ENCODE results near the gene CACNA1D. TPM values are rescaled to one million over a fixed set of nuclear protein-coding genes. Genes with fewer than 3 reads are reported as not detected.
"Not testable (repeated sequence)": the region's sequence is repeated elsewhere in the genome, so short reads cannot be mapped to it uniquely, and the experiment has no call there.

Gene CACNA1D
- total RNA-seq: 10 to 100 TPM in 3 of 8 experiments, 1 to 10 TPM in 5; 1.2 to 15.3 (median 5.9) TPM

GRCh38 chr3:53493963-53494791, at the start of gene CACNA1D:
CACNA1D (plus strand) TSS chr3:53494611; CDS start chr3:53495167, 556 bp downstream.
- 0% methylated on average over 1 of the region's 122 CpGs; no CpG with 5 or more reads in 9 of the 10 experiments for WGBS, 10 experiments
- Histone ChIP-seq H3K4me1 (replicated peaks in 1 of 2) (peaks cover 24 to 31% of the 10 kb centered on the region in 2 donors), H3K27ac (no peak within 1 kb of the TSS), H3K4me3 (peak within 1 kb of the TSS; percentile 59 to 92 (median 64))
- in situ Hi-C loops (cut with MboI; ENCODE audit: low pct_unique_long_range_greater_than_20kb in 2 of 9, low sequenced_read_pairs in 9 of 9, unreplicated experiment in 9 of 9): no loop called here
- peak; percentile 41 to 82 (median 52) for ATAC-seq (replicated peaks in 6 of 8)

- in situ Hi-C loops (cut with MboI; ENCODE audit: low pct_unique_long_range_greater_than_20kb in 2 of 9, low sequenced_read_pairs in 9 of 9, unreplicated experiment in 9 of 9): no loop called here
- H3K4me3 ChIP-seq: no peak overlapping the region
- H3K27ac ChIP-seq: no peak overlapping the region
- no peak for ATAC-seq (replicated peaks in 6 of 8)
- H3K4me1 ChIP-seq (replicated peaks in 1 of 2): no peaks in the 10 kb centered on the region
Measured at GRCh38 chr3:53457068-53457467, 37.3 kb upstream of the CACNA1D start.

GRCh38 chr3:53460326-53460725, 34.1 kb upstream of the CACNA1D start:
- WGBS, 10 experiments: 44 to 100% (median 83%) methylated on average over 1 of the region's 1 CpG; no CpG with 5 or more reads in 2 of the 10 experiments
- no peak for ATAC-seq (replicated peaks in 6 of 8)
- Histone ChIP-seq H3K27ac (no peak overlapping the region), H3K4me1 (replicated peaks in 1 of 2) (no peaks in the 10 kb centered on the region), H3K4me3 (no peak overlapping the region)
- in situ Hi-C loops (cut with MboI; ENCODE audit: low pct_unique_long_range_greater_than_20kb in 2 of 9, low sequenced_read_pairs in 9 of 9, unreplicated experiment in 9 of 9): no loop called here

GRCh38 chr3:53464424-53464823, 30.0 kb upstream of the CACNA1D start:
- Histone ChIP-seq H3K27ac (no peak overlapping the region), H3K4me1 (replicated peaks in 1 of 2) (no peaks in the 10 kb centered on the region), H3K4me3 (no peak overlapping the region)
- in situ Hi-C loops (cut with MboI; ENCODE audit: low pct_unique_long_range_greater_than_20kb in 2 of 9, low sequenced_read_pairs in 9 of 9, unreplicated experiment in 9 of 9): no loop called here
- ATAC-seq (replicated peaks in 6 of 8): no peak
- WGBS, 10 experiments: 61 to 100% (median 97%) methylated on average over 1 to 3 of the region's 3 CpGs; no CpG with 5 or more reads in 3 of the 10 experiments

GRCh38 chr3:53469758-53470157, 24.7 kb upstream of the CACNA1D start:
- in situ Hi-C loops (cut with MboI; ENCODE audit: low pct_unique_long_range_greater_than_20kb in 2 of 9, low sequenced_read_pairs in 9 of 9, unreplicated experiment in 9 of 9); H3K4me3 ChIP-seq; H3K27ac ChIP-seq; H3K4me1 ChIP-seq (replicated peaks in 1 of 2); ATAC-seq (replicated peaks in 6 of 8): not testable (repeated sequence)
- WGBS, 10 experiments: 0 to 93% (median 67%) methylated on average over 1 to 3 of the region's 7 CpGs; no CpG with 5 or more reads in 5 of the 10 experiments

GRCh38 chr3:53473422-53473821, 21.0 kb upstream of the CACNA1D start:
- WGBS, 10 experiments: 0 to 100% methylated on average over 1 to 2 of the region's 2 CpGs; no CpG with 5 or more reads in 8 of the 10 experiments
- Histone ChIP-seq H3K4me1 (replicated peaks in 1 of 2) (peaks cover 5% of the 10 kb centered on the region in 2 donors), H3K4me3 (no peak overlapping the region), H3K27ac (no peak overlapping the region)
- in situ Hi-C loops (cut with MboI; ENCODE audit: low pct_unique_long_range_greater_than_20kb in 2 of 9, low sequenced_read_pairs in 9 of 9, unreplicated experiment in 9 of 9): no loop called here
- peak in 2 of 8 experiments; percentile 25 to 40 for ATAC-seq (replicated peaks in 6 of 8)

GRCh38 chr3:53476372-53476771, 18.0 kb upstream of the CACNA1D start:
- H3K4me3 ChIP-seq; in situ Hi-C loops (cut with MboI; ENCODE audit: low pct_unique_long_range_greater_than_20kb in 2 of 9, low sequenced_read_pairs in 9 of 9, unreplicated experiment in 9 of 9); H3K27ac ChIP-seq; ATAC-seq (replicated peaks in 6 of 8): not testable (repeated sequence)
- peaks cover 7 to 12% of the 10 kb centered on the region in 2 donors for H3K4me1 ChIP-seq (replicated peaks in 1 of 2)
- WGBS, 10 experiments: 83 to 100% methylated on average over 1 of the region's 3 CpGs; no CpG with 5 or more reads in 8 of the 10 experiments

GRCh38 chr3:53477689-53478088, 16.7 kb upstream of the CACNA1D start:
- ATAC-seq (replicated peaks in 6 of 8); in situ Hi-C loops (cut with MboI; ENCODE audit: low pct_unique_long_range_greater_than_20kb in 2 of 9, low sequenced_read_pairs in 9 of 9, unreplicated experiment in 9 of 9); H3K4me3 ChIP-seq; H3K27ac ChIP-seq: not testable (repeated sequence)
- H3K4me1 ChIP-seq (replicated peaks in 1 of 2): peaks cover 7 to 12% of the 10 kb centered on the region in 2 donors
- 0 to 82% (median 25%) methylated on average over 1 of the region's 1 CpG; no CpG with 5 or more reads in 3 of the 10 experiments for WGBS, 10 experiments

GRCh38 chr3:53478166-53478830, 16.1 kb upstream of the CACNA1D start:
- peaks cover 7 to 12% of the 10 kb centered on the region in 2 donors for H3K4me1 ChIP-seq (replicated peaks in 1 of 2)
- H3K4me3 ChIP-seq: no peak overlapping the region
- in situ Hi-C loops (cut with MboI; ENCODE audit: low pct_unique_long_range_greater_than_20kb in 2 of 9, low sequenced_read_pairs in 9 of 9, unreplicated experiment in 9 of 9): no loop called here
- ATAC-seq (replicated peaks in 6 of 8): peak in 5 of 8 experiments; percentile 32 to 79 (median 63)
- WGBS, 10 experiments: 0 to 22% (median 14%) methylated on average over 1 of the region's 1 CpG; no CpG with 5 or more reads in 6 of the 10 experiments
- no peak overlapping the region for H3K27ac ChIP-seq

GRCh38 chr3:53478921-53479664, 15.3 kb upstream of the CACNA1D start:
- no peak overlapping the region for H3K27ac ChIP-seq
- in situ Hi-C loops (cut with MboI; ENCODE audit: low pct_unique_long_range_greater_than_20kb in 2 of 9, low sequenced_read_pairs in 9 of 9, unreplicated experiment in 9 of 9): no loop called here
- H3K4me3 ChIP-seq: no peak overlapping the region
- ATAC-seq (replicated peaks in 6 of 8): peak in 4 of 8 experiments; percentile 35 to 54 (median 52)
- peaks cover 7 to 12% of the 10 kb centered on the region in 2 donors for H3K4me1 ChIP-seq (replicated peaks in 1 of 2)
- 0 to 43% (median 13%) methylated on average over 1 to 3 of the region's 4 CpGs; no CpG with 5 or more reads in 4 of the 10 experiments for WGBS, 10 experiments

GRCh38 chr3:53482227-53482626, 12.2 kb upstream of the CACNA1D start:
- in situ Hi-C loops (cut with MboI; ENCODE audit: low pct_unique_long_range_greater_than_20kb in 2 of 9, low sequenced_read_pairs in 9 of 9, unreplicated experiment in 9 of 9): no loop called here
- no peak overlapping the region for H3K4me3 ChIP-seq

GRCh38 chr3:53483821-53484220, 10.6 kb upstream of the CACNA1D start:
- H3K27ac ChIP-seq: no peak overlapping the region
- ATAC-seq (replicated peaks in 6 of 8): no peak
- in situ Hi-C loops (cut with MboI; ENCODE audit: low pct_unique_long_range_greater_than_20kb in 2 of 9, low sequenced_read_pairs in 9 of 9, unreplicated experiment in 9 of 9): no loop called here
- WGBS, 10 experiments: 0 to 92% (median 71%) methylated on average over 1 to 2 of the region's 2 CpGs
- H3K4me1 ChIP-seq (replicated peaks in 1 of 2): peaks cover 0 to 3% of the 10 kb centered on the region in 2 donors
- no peak overlapping the region for H3K4me3 ChIP-seq

More at GRCh38 chr3:53482227-53482626, 12.2 kb upstream of the CACNA1D start:
- no peak overlapping the region for H3K27ac ChIP-seq
- WGBS, 10 experiments: 0 to 88% (median 76%) methylated on average over 1 of the region's 1 CpG; no CpG with 5 or more reads in 6 of the 10 experiments
- no peak for ATAC-seq (replicated peaks in 6 of 8)
- peaks cover 7 to 12% of the 10 kb centered on the region in 2 donors for H3K4me1 ChIP-seq (replicated peaks in 1 of 2)

All from motor neuron (in vitro differentiated cells).